Keratinocyte (primary cell): ENCODE data around the gene CHST1.

Source experiments
- EZH2 ChIP-seq: IDR thresholded peaks from one replicate; pipeline ENCODE4 v1.6.1; 2012; ENCODE audit warnings: inconsistent platforms, mild to moderate bottlenecking, low read length, moderate library complexity
- TF ChIP-seq, protein P1 (sequence below), 3 experiments: IDR thresholded peaks in 1 of 3; conservative IDR thresholded peaks in 1 of 3; optimal IDR thresholded peaks in 1 of 3; 2 replicates in 2 of 3; 3 replicates in 1 of 3; pipeline versions ENCODE3 to v1.5.1; 2011; ENCODE audit warnings: low read length in 3 of 3, mild to moderate bottlenecking in 3 of 3, moderate library complexity in 2 of 3, control low read depth in 1 of 3, inconsistent platforms in 1 of 3; ENCODE audit not compliant: insufficient read depth in 2 of 3; ENCODE audit errors: extremely low read depth in 1 of 3

DNA sequence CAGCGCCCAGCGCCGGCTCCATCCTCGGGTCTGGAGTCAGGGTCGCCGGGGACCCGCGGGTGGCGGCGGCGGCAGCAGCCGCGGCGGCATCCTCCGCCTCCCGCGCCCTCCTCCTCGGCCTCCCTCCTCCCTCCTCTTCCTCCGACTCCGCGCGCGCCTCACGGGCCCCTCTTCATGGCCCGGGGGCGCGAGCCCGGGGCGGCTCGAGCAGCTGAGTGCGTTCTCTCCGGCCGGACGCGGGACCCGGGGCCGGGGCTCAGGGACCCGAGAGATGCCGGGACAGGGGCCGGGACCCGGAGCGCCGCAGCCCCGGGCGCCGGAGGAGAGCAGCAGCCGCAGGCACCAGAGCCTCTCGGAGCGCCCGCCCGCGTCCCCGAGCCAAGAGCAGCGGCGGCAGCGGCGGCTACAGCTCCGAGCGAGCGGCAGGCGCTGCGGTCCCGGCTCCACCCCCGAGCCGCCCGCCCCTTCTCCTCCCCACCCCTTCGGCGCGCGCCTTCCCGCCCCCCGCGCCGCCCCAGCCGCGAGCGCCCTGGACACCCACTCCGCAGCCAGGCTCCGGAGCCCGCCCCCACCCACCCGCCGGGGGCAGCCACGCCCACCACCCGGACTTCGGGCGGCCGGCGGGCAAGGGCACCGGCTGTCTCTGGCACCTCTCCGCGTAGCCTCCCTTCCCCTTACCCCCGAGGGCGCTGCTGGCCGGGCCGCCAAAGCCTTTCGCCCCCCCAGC lies at the start of gene CHST1:
- TF ChIP-seq, protein P1, sequence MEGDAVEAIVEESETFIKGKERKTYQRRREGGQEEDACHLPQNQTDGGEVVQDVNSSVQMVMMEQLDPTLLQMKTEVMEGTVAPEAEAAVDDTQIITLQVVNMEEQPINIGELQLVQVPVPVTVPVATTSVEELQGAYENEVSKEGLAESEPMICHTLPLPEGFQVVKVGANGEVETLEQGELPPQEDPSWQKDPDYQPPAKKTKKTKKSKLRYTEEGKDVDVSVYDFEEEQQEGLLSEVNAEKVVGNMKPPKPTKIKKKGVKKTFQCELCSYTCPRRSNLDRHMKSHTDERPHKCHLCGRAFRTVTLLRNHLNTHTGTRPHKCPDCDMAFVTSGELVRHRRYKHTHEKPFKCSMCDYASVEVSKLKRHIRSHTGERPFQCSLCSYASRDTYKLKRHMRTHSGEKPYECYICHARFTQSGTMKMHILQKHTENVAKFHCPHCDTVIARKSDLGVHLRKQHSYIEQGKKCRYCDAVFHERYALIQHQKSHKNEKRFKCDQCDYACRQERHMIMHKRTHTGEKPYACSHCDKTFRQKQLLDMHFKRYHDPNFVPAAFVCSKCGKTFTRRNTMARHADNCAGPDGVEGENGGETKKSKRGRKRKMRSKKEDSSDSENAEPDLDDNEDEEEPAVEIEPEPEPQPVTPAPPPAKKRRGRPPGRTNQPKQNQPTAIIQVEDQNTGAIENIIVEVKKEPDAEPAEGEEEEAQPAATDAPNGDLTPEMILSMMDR (optimal IDR thresholded peaks at IDR 0.05 in 1 of 3, IDR thresholded peaks at IDR 0.05 in 1 of 3, conservative IDR thresholded peaks at IDR 0.05 in 1 of 3; ENCODE audit: extremely low read depth in 1 of 3, insufficient read depth in 2 of 3, low read length in 3 of 3): no peak
- TF ChIP-seq EZH2: no peak
